NCI-H524 (cell line): ENCODE results near the gene GALNTL6.

Experiments used
- DNase-seq, 2 experiments: peaks; one replicate each; lab custom pipeline; 2025; lab: John Stamatoyannopoulos, UW

Gene GALNTL6

GRCh38 chr4:171812665-171813525 is at the start of gene GALNTL6:
Gene GALNTL6, plus strand, starts transcription at chr4:171813404.
- peak in 1 of 2 experiments; percentile 29 for DNase-seq

GRCh38 chr4:171765514-171765913 is 47.7 kb upstream of the GALNTL6 start:
- DNase-seq = no peak

- DNase-seq = no peak
These were observed 38.5 kb upstream of the GALNTL6 start for GRCh38 chr4:171774642-171775190.

- no peak for DNase-seq
These were observed 33.9 kb upstream of the GALNTL6 start for GRCh38 chr4:171779301-171779700.

GRCh38 chr4:171785388-171785787 is 27.8 kb upstream of the GALNTL6 start:
- peak in 1 of 2 experiments; percentile 0 for DNase-seq

GRCh38 chr4:171793723-171794122 is 19.5 kb upstream of the GALNTL6 start:
- DNase-seq = no peak

- DNase-seq = no peak
These were observed 18.7 kb upstream of the GALNTL6 start for GRCh38 chr4:171794528-171794927.

- DNase-seq = no peak
These were observed 3.4 kb upstream of the GALNTL6 start for GRCh38 chr4:171809854-171810253.

- DNase-seq = peak in 1 of 2 experiments; percentile 34
These were observed 905 bp upstream of the GALNTL6 start for GRCh38 chr4:171812333-171812664.

GRCh38 chr4:171813526-171814250 is 484 bp downstream of the GALNTL6 start:
- no peak for DNase-seq

- no peak for DNase-seq
These were observed 1.3 kb downstream of the GALNTL6 start for GRCh38 chr4:171814545-171814944.

- no peak for DNase-seq
These were observed 3.8 kb downstream of the GALNTL6 start for GRCh38 chr4:171817026-171817425.

GRCh38 chr4:171834640-171835039 is 21.4 kb downstream of the GALNTL6 start:
- DNase-seq = no peak

- DNase-seq = no peak
These were observed 30.3 kb downstream of the GALNTL6 start for GRCh38 chr4:171843456-171843855.

GRCh38 chr4:171846232-171846631 is 33.0 kb downstream of the GALNTL6 start:
- peak; percentile 1 to 59 for DNase-seq

- no peak for DNase-seq
These were observed 33.7 kb downstream of the GALNTL6 start for GRCh38 chr4:171846893-171847292.

- DNase-seq = no peak
These were observed 34.5 kb downstream of the GALNTL6 start for GRCh38 chr4:171847751-171848150.

- no peak for DNase-seq
These were observed 36.5 kb downstream of the GALNTL6 start for GRCh38 chr4:171849686-171850222.

- DNase-seq = no peak
These were observed 38.1 kb downstream of the GALNTL6 start for GRCh38 chr4:171851295-171851694.

GRCh38 chr4:171857302-171858012 is 44.3 kb downstream of the GALNTL6 start:
- DNase-seq = no peak

GRCh38 chr4:171875291-171875690 is 62.1 kb downstream of the GALNTL6 start:
- no peak for DNase-seq

GRCh38 chr4:171876636-171877035 is 63.4 kb downstream of the GALNTL6 start:
- no peak for DNase-seq
